K562 (cell line): ENCODE results near the gene DRAXIN. TPM values are rescaled to one million over a fixed set of nuclear protein-coding genes. Genes with fewer than 3 reads are reported as not detected.

Experiments
- ATAC-seq: fragments of 200-7000 bp; cut with Tn5 transposase; 3 replicates; pipeline ENCODE4 v1.9.1; 2020; ENCODE audit warnings: moderate library complexity
- BruUV-seq: library from RNA; stranded (reverse); fragments of 400-500 nt; replicated peaks from 2 replicates; lab custom pipeline; 2021; lab: Mats Ljungman, UMichigan
- CTCF ChIA-PET: fragments of 300-600 bp; formaldehyde crosslinking; extraction: SDS; loops from one replicate; lab custom pipeline; 2021; ENCODE audit warnings: low intra/inter-chr PET ratio; lab: Yijun Ruan, JAX
- POLR2A ChIA-PET: fragments of 300-600, 350-650 bp; sonication (Branson Sonifier 250); formaldehyde crosslinking; extraction: SDS; loops from one replicate; lab custom pipeline; 2021; ENCODE audit warnings: antibody characterized with exemption, inconsistent platforms; lab: Yijun Ruan, JAX
- DNase-seq, 4 experiments: peaks; one replicate each; pipeline versions ENCODE4 v3.0.0 to v3.0.0-alpha.2; 2011 to 2018; ENCODE audit warnings: low spot score in 3 of 4, mixed read lengths in 3 of 4; ENCODE audit errors: extremely low read depth in 1 of 4
- FAIRE-seq: peaks from 2 replicates; lab custom pipeline; 2011; peaks lifted over from hg19 to GRCh38; lab: Jason Lieb, UNC
- H2AFZ ChIP-seq: 2 replicates; pipeline ENCODE4 v1.6.0; 2011; ENCODE audit warnings: low read depth, low read length, control low read depth, inconsistent platforms
- H3K27ac ChIP-seq: fragments of 200-600 bp; 3 replicates; pipeline ENCODE4 v1.8.0; 2011; ENCODE audit warnings: low read depth, mild to moderate bottlenecking, control low read depth, inconsistent platforms, low read length, moderate library complexity, mixed read lengths; ENCODE audit errors: extremely low read depth
- H3K27me3 ChIP-seq, 2 experiments: fragments of 300-600 bp in 1 of 2; 2 replicates in 1 of 2; 3 replicates in 1 of 2; pipeline versions ENCODE4 v1.6.0 to v1.8.0; 2011; ENCODE audit warnings: inconsistent platforms in 2 of 2, low read length in 2 of 2, mild to moderate bottlenecking in 1 of 2, mixed read lengths in 1 of 2, moderate library complexity in 1 of 2; ENCODE audit not compliant: control insufficient read depth in 2 of 2, insufficient read depth in 2 of 2
- H3K36me3 ChIP-seq: fragments of 300-600 bp; 3 replicates; pipeline ENCODE4 v1.8.0; 2011; ENCODE audit warnings: mild to moderate bottlenecking, low read length, inconsistent platforms; ENCODE audit not compliant: control insufficient read depth, insufficient read depth
- H3K4me1 ChIP-seq, 2 experiments: fragments of 200-600 bp in 1 of 2; replicated peaks in 1 of 2; 2 replicates in 1 of 2; 3 replicates in 1 of 2; pipeline versions ENCODE4 v1.5.1 to v1.8.0; 2011; ENCODE audit warnings: inconsistent platforms in 2 of 2, low read length in 2 of 2, mild to moderate bottlenecking in 1 of 2, mixed read lengths in 1 of 2, moderate library complexity in 1 of 2; ENCODE audit not compliant: control insufficient read depth in 2 of 2, insufficient read depth in 2 of 2
- H3K4me2 ChIP-seq: 2 replicates; pipeline ENCODE4 v1.6.1; 2011; ENCODE audit warnings: low read length, control low read depth, inconsistent platforms, mixed read lengths; ENCODE audit not compliant: insufficient read depth
- H3K4me3 ChIP-seq: fragments of 200-600 bp; sonication (generic), shearing (Covaris generic); 2 replicates; pipeline ENCODE4 v1.5.1; 2016; ENCODE audit warnings: control low read depth, inconsistent platforms
- H3K79me2 ChIP-seq: fragments of 200-600 bp; 3 replicates; pipeline ENCODE4 v1.8.0; 2011; ENCODE audit warnings: low read length, inconsistent platforms; ENCODE audit not compliant: control insufficient read depth, insufficient read depth
- H3K9ac ChIP-seq, 2 experiments: 2 replicates each; pipeline versions ENCODE4 v1.6.0 to v1.6.1; 2011; ENCODE audit warnings: low read depth in 2 of 2, low read length in 2 of 2, control low read depth in 1 of 2, inconsistent platforms in 1 of 2, mild to moderate bottlenecking in 1 of 2, mixed read lengths in 1 of 2; ENCODE audit not compliant: insufficient read depth in 1 of 2
- H3K9me1 ChIP-seq: one replicate; pipeline ENCODE4 v1.6.0; 2011; ENCODE audit warnings: inconsistent platforms, mild to moderate bottlenecking, low read length, moderate library complexity; ENCODE audit not compliant: control insufficient read depth, insufficient read depth
- H3K9me3 ChIP-seq: replicated peaks from 2 replicates; pipeline ENCODE4 v1.5.1; 2011; ENCODE audit warnings: low read depth, low read length, inconsistent platforms; ENCODE audit not compliant: control insufficient read depth, insufficient read depth
- H4K20me1 ChIP-seq: replicated peaks from 2 replicates; pipeline ENCODE4 v1.6.1; 2011; ENCODE audit warnings: low read length, inconsistent platforms, mixed read lengths; ENCODE audit not compliant: control insufficient read depth, insufficient read depth
- CHAMP1 ChIP-seq: fragments of 450-650 bp; IDR thresholded peaks from 2 replicates; pipeline ENCODE4 v1.6.1; 2016; ENCODE audit warnings: mild to moderate bottlenecking
- ETS2 ChIP-seq: IDR thresholded peaks from 2 replicates; pipeline ENCODE4 v1.6.1; 2016; ENCODE audit warnings: borderline replicate concordance, missing genetic modification characterization, mild to moderate bottlenecking, moderate library complexity, missing compliant biosample characterization; ENCODE audit not compliant: poor library complexity, severe bottlenecking
- FOXK2 ChIP-seq, 2 experiments: fragments of 450-650 bp; IDR thresholded peaks in 1 of 2; conservative IDR thresholded peaks in 1 of 2; 2 replicates each; pipeline ENCODE4 v1.6.1; 2016; ENCODE audit warnings: low read depth in 2 of 2, mild to moderate bottlenecking in 1 of 2
- GATA2 ChIP-seq: sonication (generic); formaldehyde crosslinking; IDR thresholded peaks from 2 replicates; pipeline ENCODE4 v1.4.0; 2020; ENCODE audit warnings: mild to moderate bottlenecking, missing genetic modification reagents
- HBP1 ChIP-seq: fragments of 450-650 bp; formaldehyde crosslinking; IDR thresholded peaks from 2 replicates; pipeline ENCODE4 v1.4.0; 2022; ENCODE audit warnings: missing genetic modification characterization
- HLTF ChIP-seq: fragments of 450-650 bp; IDR thresholded peaks from 2 replicates; pipeline ENCODE4 v1.6.1; 2016
- NFIC ChIP-seq: fragments of 450-650 bp; IDR thresholded peaks from 2 replicates; pipeline ENCODE4 v1.6.1; 2017; ENCODE audit warnings: mild to moderate bottlenecking, inconsistent platforms
- PYGO2 ChIP-seq: fragments of 450-650 bp; IDR thresholded peaks from 2 replicates; pipeline ENCODE4 v1.6.1; 2016; ENCODE audit warnings: mild to moderate bottlenecking, missing genetic modification characterization, moderate library complexity, missing compliant biosample characterization
- SMAD3 ChIP-seq: fragments of 450-650 bp; formaldehyde crosslinking; conservative IDR thresholded peaks from 2 replicates; pipeline ENCODE4 v1.4.0; 2020; ENCODE audit warnings: mild to moderate bottlenecking
- SP1 ChIP-seq: sonication (generic); formaldehyde crosslinking; IDR thresholded peaks from 2 replicates; pipeline ENCODE4 v1.8.1; 2022; ENCODE audit warnings: mild to moderate bottlenecking, missing genetic modification reagents
- TBP ChIP-seq: optimal IDR thresholded peaks from 2 replicates; pipeline ENCODE3; 2011; ENCODE audit warnings: low read depth, low read length, improper control_type of control experiment
- THRB ChIP-seq: fragments of 450-650 bp; formaldehyde crosslinking; conservative IDR thresholded peaks from 2 replicates; pipeline ENCODE4 v1.4.0; 2022; ENCODE audit warnings: mild to moderate bottlenecking, missing genetic modification characterization
- ZFX ChIP-seq: sonication (generic); formaldehyde crosslinking; IDR thresholded peaks from 2 replicates; pipeline ENCODE4 v1.8.0; 2022; ENCODE audit warnings: mild to moderate bottlenecking, missing genetic modification reagents, moderate library complexity
- ZNF512 ChIP-seq: IDR thresholded peaks from 2 replicates; pipeline ENCODE4 v1.6.1; 2016; ENCODE audit warnings: missing genetic modification characterization, missing compliant biosample characterization
- ZNF764 ChIP-seq: fragments of 250-450 bp; sonication (Bioruptor Pico); IDR thresholded peaks from 2 replicates; pipeline ENCODE4 v1.4.0; 2020; ENCODE audit warnings: low read depth, mild to moderate bottlenecking, moderate library complexity
- WGBS: fragments of 100-300 bp; shearing (Covaris generic); methylation state at CpG from one replicate; pipeline ENCODE4 v1.1.6; 2016; ENCODE audit warnings: low coverage, mixed read lengths; ENCODE audit not compliant: insufficient coverage; ENCODE audit errors: missing lambda C conversion rate; 5-methylcytosine and 5-hydroxymethylcytosine counted together
- in situ Hi-C: fragments of 300-500 bp; cut with MboI; formaldehyde crosslinking; loops from 4 replicates; pipeline ENCODE4 v1.15.0; 2018; ENCODE audit warnings: inconsistent platforms, mixed read lengths
- intact Hi-C: fragments of 100-400 bp; cut with micrococcal nuclease; formaldehyde crosslinking; loops from 2 replicates; pipeline ENCODE4 v1.14.2; 2022
- polyA plus RNA-seq, 8 experiments: library from polyadenylated mRNA; depleted of rRNA in 4 of 8; stranded (reverse) in 5 of 8; unstranded in 3 of 8; fragments of >200 nt; fragmentation: Nextera tagmentation in 2 of 8; fragmentation: Illumina TruSeq in 1 of 8; extraction: Ambion mirVana in 2 of 8; extraction: Trizol in 1 of 8; gene quantifications; 2 replicates each; pipeline versions ENCODE4 v1.2.1 to v1.2.3, GENCODE V29; 2011 to 2014; ENCODE audit warnings: inconsistent platforms in 1 of 8, missing spikeins in 1 of 8
- total RNA-seq, 7 experiments: library from RNA; depleted of rRNA in 6 of 7; stranded (reverse); fragments of >200 nt in 6 of 7; fragmentation: Illumina TruSeq in 2 of 7; extraction: Trizol in 2 of 7; gene quantifications; 2 replicates each; pipeline versions ENCODE4 v1.2.1 to v1.2.3, GENCODE V29; 2011 to 2021; ENCODE audit warnings: low replicate concordance in 1 of 7

The DRAXIN gene
- total and polyA plus RNA-seq, 9 of the 15 experiments (the other 6 are each of a cell fraction or from before 2014, with no cell fraction given), result 0.01 to 0.04 (median 0.01) TPM; not detected in 6

- DNase-seq, result peak; percentile 83 to 90 (median 88)
- Histone ChIP-seq H3K27me3 (peaks cover 0 to 5% of the 10 kb centered on the region in 2 experiments; a peak in 1 of 5 replicates), H3K4me1 (peaks cover 47 to 63% of the 10 kb centered on the region in 2 experiments), H3K9ac (peak overlapping the region in 1 of 2 experiments; percentile 31; a peak in 1 of 4 replicates), H4K20me1 (no peaks in the 10 kb centered on the region), H3K79me2 (no peaks in the 10 kb centered on the region), H2AFZ (no peak overlapping the region), H3K9me3 (no peaks in the 10 kb centered on the region), H3K27ac (no peak overlapping the region), H3K4me2 (0 out of 2 replicates have a peak overlapping the region, but pooled peaks have one; percentile 9), H3K36me3 (no peaks in the 10 kb centered on the region), H3K9me1 (no peaks in the 10 kb centered on the region), H3K4me3 (no peak overlapping the region)
- peak; percentile 71 for ATAC-seq
- in situ Hi-C loops, result no loop called here
- FAIRE-seq, result peak; percentile 93
- BruUV-seq, result no TSS peak
- intact Hi-C loops, result no loop called here
- ChIA-PET POLR2A (interaction anchor here (0.7 to 2.5 kb wide), 11 partner anchors 8 to 211 kb away, joined by 3 to 9 read pairs (median 4); partner anchors contain the start of gene FBXO6), CTCF (no interaction called here)
- WGBS, result 51% methylated on average over 8 of the region's 8 CpGs
- TF ChIP-seq ZNF512 (tag), result no peak
- no peak for TF ChIP-seq FOXK2 (conservative IDR thresholded peaks at IDR 0.05 in 1 of 2, IDR thresholded peaks at IDR 0.05 in 1 of 2; ENCODE audit: low read depth in 2 of 2)
- no peak for TF ChIP-seq HLTF
- TF ChIP-seq HBP1, result no peak
- 0 out of 2 replicates have a peak, but pooled peaks have one; percentile 27 for TF ChIP-seq SP1 (CRISPR knock-in tag)
- TF ChIP-seq TBP, result no peak
- TF ChIP-seq ETS2 (tag), result no peak
- TF ChIP-seq SMAD3, result no peak
- TF ChIP-seq THRB, result no peak
- TF ChIP-seq ZFX (CRISPR knock-in tag), result peak; percentile 45
- TF ChIP-seq ZNF764 (CRISPR knock-in tag), result no peak
- no peak; the same call in 1 of the 2 replicates for TF ChIP-seq GATA2 (CRISPR knock-in tag)
- no peak for TF ChIP-seq PYGO2 (tag)
- TF ChIP-seq CHAMP1, result no peak
- peak; percentile 62 for TF ChIP-seq NFIC
Observed at GRCh38 chr1:11697188-11697892, 5.8 kb downstream of the DRAXIN start.
